Measurements from ENCODE around the gene STK33.

Gene STK33

GRCh38 chr11:8352103-8352875, 241.7 kb downstream of the STK33 start:
- DNase-seq: no peak

- no peak for DNase-seq
Measured at GRCh38 chr11:8351223-8351622, 242.8 kb downstream of the STK33 start.

GRCh38 chr11:8347978-8348377, 246.1 kb downstream of the STK33 start:
- DNase-seq: no peak

- no peak for DNase-seq
Measured at GRCh38 chr11:8346157-8346755, 247.8 kb downstream of the STK33 start.

GRCh38 chr11:8345179-8345578, 248.8 kb downstream of the STK33 start:
- DNase-seq: no peak

- DNase-seq: no peak
Measured at GRCh38 chr11:8344346-8344745, 249.7 kb downstream of the STK33 start.

GRCh38 chr11:8342821-8343681, 251.0 kb downstream of the STK33 start:
- DNase-seq: no peak

GRCh38 chr11:8341996-8342395, 252.0 kb downstream of the STK33 start:
- DNase-seq: no peak

Measured in activated CD4-positive, alpha-beta T cell treated with anti-CD3 and anti-CD28 coated beads for 1 hour (primary cell).